GM19193 (cell line): Measurements from ENCODE around the gene LANCL3.

Source experiments
- POLR2A ChIP-seq: IDR thresholded peaks from 4 replicates; pipeline ENCODE4 v1.6.1; 2011; ENCODE audit not compliant: insufficient read depth, insufficient read length; ENCODE audit errors: extremely low read depth

LANCL3 gene

DNA sequence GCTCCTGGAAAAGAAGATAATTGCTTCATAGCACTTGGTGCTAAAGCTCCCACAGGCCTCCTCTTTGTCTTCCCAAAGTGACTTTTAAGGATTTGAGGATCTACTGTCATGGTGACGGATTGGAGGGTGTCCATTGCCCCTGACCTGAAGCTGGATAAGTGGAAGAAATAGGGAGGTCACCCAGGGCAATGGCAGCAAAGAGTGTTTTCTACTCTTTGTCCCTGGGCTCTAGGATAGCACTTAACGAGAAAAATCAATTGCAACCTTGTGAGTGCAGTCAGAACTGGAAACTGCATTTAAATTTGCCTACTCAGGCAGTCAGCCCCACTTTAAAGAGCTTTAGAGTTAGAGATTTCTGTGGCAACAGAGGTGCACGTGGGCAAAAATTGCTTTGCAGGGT, 70.4 kb downstream of the LANCL3 start:
- no peak for TF ChIP-seq POLR2A

GRCh38 chrX:37644381-37645305, 73.2 kb downstream of the LANCL3 start:
- no peak for TF ChIP-seq POLR2A

DNA sequence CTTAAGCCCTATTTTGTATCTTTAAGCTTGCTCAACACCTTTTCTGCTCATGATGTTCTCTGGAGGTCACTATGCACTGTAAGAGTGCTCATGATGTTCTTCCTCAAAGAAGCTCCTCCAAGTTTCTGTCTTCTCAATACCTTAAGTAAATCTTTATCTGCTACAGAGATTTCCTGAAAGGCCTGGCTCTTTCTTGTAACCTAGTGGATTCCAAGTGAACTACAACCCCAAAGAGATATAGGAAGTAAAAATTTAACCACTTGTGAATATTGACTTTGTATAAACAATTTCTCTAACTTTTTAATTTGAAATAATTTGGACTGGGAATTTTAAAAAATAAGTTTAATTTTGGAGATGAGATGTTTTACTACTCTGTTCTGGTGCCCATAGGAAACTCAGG, 74.8 kb downstream of the LANCL3 start:
- TF ChIP-seq POLR2A: no peak

GRCh38 chrX:37651921-37652452, 80.5 kb downstream of the LANCL3 start:
- no peak for TF ChIP-seq POLR2A

DNA sequence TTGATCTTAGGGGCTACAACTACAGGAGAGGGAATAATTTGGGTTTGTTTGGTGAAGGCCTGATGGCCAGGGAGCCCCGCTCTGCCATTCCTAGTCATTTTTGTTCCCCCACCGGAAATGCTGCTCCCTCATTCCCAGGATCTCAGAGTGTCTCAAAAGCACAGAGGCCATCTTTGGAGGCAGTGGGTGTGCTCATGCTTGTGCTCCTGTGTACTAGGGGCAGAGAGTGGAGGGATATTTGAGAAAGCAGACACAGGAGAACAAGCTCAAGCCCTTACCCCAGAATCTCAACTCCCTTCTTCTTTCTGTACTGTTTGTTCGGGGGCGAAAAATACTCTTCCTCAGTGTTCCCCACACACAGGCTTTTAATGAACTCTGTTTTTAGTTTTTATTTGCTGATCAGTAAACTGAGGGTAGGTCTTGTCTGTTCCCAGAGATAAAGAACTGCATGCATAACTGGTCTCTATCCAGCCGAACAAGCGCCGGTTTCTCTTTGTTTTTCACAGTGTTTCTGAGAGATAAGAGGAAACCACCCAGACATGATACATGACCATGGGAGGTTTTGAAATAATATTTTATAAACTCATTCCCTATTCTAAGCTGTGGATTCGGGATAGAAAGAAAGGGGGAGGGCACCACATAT, 81.2 kb downstream of the LANCL3 start:
- no peak for TF ChIP-seq POLR2A

DNA sequence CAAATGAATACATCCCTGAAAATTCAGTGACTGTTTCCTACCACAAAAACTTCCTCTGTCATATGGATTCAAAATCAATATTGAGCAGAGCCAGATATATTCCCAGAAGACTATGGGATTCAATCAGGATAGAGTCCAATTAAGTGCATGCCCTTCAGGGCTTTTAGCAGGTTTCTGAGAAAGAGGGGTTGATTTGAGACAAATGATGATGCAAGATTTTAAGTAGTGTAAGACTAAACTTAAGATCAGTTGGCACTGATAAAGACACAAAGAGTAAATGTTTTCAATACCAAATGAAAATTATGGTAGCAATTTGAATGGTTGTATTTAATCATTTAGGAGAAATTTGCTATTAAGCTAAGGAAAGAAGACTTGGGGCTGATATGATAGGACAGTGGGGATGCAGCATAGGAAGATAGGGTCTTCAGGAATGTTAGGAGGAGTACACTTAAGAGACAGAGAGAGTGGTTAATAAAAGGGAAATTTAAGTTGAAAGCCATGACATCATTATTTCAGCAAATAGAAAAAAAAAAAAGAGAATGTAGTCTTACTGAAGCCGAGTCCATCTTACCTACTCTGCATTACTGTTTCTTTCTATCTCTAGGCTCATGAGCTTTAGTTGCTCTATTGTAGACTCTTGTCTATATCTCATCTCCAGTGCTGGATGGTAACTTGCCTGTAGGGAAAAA, 82.1 kb downstream of the LANCL3 start:
- no peak for TF ChIP-seq POLR2A

GRCh38 chrX:37658343-37659030, 87.0 kb downstream of the LANCL3 start:
- TF ChIP-seq POLR2A: no peak

GRCh38 chrX:37659047-37659446, 87.6 kb downstream of the LANCL3 start:
- no peak for TF ChIP-seq POLR2A

DNA sequence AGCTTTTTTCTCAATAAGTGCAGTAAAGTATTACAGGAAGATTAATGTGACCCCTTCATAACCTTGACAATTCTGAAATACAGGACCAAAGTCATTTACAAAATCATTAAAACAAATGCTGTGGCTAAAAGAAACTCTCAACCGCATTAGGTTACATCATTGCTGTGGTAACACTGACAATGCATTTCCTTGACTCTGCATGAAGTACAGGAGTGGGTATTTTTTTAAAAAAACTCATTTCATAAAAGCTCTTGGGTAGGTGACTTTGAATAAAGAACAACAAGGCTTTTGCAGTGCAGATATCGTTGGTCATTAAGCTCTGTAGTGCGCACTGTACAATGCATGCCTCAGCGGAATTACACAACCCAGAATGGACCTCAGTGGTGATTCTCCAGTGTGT, 90.7 kb downstream of the LANCL3 start:
- TF ChIP-seq POLR2A: no peak

GRCh38 chrX:37666516-37666915, 95.1 kb downstream of the LANCL3 start:
- no peak for TF ChIP-seq POLR2A

DNA sequence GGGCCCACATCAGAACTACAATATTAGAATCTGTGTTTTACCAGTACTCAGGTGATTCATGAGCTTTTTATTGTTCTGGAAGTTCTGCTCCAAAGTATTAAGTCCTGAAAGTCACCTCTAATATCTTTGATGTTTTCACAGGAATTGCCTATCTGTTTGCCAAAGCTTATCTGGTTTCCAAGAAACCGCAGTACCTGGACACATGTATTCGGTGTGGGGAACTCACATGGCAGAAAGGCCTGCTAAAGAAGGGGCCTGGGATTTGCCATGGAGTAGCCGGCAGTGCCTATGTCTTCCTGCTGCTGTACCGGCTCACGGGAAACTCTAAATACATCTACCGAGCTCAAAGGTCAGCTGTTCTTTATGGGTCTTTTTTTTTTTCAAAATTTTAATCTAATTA, 95.7 kb downstream of the LANCL3 start:
- TF ChIP-seq POLR2A: no peak

DNA sequence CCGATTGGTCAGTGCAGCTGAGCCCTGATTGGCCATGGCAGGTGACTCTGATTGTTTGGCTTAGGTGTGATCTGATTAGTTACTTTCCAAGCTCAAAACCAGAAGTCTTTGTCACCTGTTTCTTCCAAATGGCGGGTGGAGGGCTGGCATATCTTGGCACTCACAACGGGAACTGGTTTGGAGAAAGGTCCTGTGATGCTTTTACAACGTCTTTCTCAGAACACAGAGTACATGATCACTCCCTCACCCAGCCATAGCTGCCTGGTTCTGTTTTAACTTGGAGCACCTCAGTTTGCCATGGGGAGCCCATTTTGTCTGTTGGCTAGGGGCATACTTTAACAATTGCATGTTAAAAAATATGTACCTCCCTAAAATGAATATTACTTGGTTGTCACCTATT, 101.1 kb downstream of the LANCL3 start:
- no peak for TF ChIP-seq POLR2A

GRCh38 chrX:37676811-37677210, 105.3 kb downstream of the LANCL3 start:
- TF ChIP-seq POLR2A: no peak

- TF ChIP-seq POLR2A: no peak
These were observed 105.8 kb downstream of the LANCL3 start for GRCh38 chrX:37677243-37677642.

GRCh38 chrX:37677765-37678164, 106.3 kb downstream of the LANCL3 start:
- no peak for TF ChIP-seq POLR2A
